ENCODE results near the gene CTSD.

Gene CTSD

DNA sequence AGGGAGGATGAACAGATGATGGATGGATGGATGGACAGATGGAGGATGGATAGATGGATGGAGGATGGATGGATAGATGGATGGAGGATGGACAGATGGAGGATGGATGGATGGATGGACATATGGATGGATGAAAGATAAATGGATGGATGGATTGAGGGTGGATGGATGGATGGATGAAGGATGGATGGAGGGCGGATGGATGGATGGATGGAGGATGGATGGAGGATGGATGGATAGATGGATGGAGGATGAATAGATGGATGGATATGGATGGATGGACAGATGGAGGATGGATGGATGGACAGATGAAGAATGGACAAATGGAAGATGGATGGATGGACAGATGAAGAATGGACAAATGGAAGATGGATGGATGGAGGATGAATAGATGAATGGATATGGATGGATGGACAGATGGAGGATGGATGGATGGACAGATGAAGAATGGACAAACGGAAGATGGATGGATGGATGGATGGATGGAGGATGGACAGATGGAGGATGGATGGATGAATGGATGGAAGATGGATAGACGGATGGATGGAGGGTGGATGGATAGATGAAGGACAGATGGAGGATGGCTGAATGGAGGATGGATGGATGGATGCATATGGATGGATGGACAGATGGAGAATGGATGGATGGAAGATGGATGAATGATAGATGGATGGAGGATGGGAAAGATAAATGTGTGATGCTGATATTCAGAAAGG, 20.7 kb downstream of the CTSD start:
- DNase-seq, result no peak

- DNase-seq, result no peak
Measured at GRCh38 chr11:1742371-1742770, 21.4 kb downstream of the CTSD start.

- DNase-seq, result no peak
Measured at GRCh38 chr11:1741741-1742140, 22.0 kb downstream of the CTSD start.

DNA sequence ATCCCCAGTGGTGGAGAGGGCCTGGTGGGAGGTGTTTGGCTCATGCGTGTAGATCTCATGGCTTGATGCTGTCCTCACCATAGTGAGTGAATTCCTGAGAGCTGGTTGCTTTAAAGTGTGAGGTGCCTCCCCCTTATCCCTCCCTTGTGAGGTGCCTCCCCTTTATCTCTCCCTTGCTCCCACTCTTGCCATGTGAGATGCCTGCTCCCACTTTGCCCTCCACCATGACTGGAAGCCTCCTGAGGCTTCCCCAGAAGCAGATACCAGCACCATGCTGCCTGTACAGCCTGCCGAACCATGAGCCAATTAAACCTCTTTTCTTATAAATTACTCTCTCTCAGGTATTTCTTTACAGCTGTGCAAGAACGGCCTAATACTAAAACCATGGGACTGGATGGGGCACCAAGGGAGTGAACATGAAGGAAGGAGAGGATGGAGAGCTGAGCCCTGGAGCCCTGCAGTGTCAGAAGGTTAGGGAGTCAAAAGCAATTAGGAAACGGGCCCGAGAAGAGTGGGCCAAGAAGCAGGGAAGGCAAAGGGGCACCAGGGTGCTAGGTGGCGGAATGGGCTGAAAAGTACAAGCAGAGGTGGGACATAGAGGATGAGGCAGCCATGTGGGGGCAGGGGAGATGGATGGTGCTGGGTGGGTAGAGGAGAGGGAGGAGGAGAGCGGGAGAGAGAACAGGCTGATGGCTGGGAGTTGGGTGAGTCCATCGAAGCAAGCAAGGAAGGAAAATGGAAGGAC, 22.8 kb downstream of the CTSD start:
- DNase-seq, result no peak

GRCh38 chr11:1739576-1739975, 24.2 kb downstream of the CTSD start:
- DNase-seq, result no peak

DNA sequence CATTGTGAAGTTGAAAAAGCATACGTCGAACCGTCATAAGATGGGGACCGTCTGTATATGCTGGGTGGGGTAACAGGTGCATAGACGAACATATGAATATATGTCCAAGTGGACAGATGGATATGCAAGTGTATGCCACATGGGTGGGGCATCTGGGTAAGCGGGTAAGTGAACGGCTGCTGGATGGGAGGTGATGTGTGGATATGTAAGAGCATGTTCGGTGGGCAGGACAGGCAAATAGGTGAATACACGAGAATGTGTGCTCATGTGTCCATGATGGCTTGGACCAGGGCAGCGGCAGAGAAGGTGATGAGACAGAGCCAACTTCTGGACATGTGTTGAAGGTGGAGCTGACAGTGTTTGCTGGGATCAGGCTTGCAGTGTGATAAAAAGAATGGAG, 25.3 kb downstream of the CTSD start:
- DNase-seq, result no peak

DNA sequence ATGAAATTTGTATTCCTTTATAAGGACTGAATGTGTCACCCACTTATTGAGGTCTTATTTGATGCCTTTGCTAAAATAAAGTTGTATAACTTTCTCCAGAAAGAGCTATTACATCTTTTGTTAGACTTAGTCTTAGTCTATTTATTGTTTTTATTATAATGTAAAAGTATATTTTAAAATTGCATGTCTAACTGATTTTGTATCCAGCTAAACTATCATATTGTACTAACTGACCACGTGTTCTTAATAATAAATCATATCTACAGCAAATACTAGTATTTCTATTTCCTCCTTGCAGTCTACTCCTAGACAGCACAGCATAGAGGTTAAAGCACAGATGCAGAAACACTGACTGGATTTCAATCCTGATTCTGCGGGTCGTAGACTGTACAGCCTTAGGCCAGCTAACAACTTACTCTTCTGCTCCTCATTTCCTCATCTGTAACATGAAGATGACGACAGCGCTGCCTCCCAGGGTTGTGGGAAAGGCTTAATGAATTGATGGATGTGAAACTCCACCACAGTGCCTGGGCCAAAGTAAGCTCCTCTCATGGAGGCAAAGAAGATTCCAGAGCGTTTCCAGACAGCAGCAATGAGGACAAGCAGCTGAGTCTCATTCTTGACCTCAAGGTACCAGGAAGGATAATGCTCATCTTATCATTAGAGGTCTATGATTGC, 26.5 kb downstream of the CTSD start:
- DNase-seq, result no peak

DNA sequence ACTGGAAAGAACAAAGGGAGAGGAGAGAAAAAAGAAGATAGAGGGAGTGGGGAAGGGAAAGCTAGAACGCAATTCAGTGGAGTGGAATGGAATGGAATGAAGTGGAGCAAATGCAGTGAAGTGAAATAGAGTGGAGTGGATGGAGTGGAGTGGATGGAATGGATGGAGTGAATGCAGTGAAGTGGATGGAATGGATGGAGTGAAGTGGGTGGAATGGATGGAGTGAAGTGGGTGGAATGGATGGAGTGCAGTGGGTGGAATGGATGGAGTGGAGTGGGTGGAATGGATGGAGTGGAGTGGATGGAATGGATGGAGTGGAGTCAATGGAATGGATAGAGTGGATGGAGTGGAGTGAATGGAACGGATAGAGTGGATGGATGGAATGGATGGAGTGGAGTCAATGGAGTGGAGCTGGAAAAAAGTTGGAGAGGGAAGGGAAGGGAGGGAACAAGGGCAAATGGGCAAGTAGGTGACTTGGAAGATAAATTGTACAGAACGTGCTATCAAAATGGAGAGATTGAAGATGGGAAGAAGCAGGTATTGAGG, 27.2 kb downstream of the CTSD start:
- no peak for DNase-seq

DNA sequence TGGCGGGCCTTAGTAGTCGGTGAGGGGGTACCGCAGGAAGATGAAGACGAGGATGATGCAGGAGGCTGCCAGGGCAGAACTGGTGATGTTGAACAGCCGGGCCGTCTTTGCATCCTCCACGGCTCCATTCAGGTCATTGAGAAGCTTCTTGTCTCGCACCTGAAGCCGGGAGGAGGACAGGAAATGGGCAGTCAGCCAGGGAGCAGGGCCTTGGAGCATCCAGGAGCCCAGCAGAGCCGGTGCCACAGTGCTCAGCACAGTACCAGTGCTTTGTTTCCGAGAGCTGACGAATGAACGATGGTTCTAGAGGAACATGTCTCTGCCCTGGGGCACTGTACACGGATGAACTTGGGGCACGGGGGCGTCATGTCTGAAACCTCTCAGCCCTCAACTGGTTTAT, 28.5 kb downstream of the CTSD start:
- DNase-seq, result no peak

- DNase-seq, result no peak
Measured at GRCh38 chr11:1734641-1735081, 29.1 kb downstream of the CTSD start.

DNA sequence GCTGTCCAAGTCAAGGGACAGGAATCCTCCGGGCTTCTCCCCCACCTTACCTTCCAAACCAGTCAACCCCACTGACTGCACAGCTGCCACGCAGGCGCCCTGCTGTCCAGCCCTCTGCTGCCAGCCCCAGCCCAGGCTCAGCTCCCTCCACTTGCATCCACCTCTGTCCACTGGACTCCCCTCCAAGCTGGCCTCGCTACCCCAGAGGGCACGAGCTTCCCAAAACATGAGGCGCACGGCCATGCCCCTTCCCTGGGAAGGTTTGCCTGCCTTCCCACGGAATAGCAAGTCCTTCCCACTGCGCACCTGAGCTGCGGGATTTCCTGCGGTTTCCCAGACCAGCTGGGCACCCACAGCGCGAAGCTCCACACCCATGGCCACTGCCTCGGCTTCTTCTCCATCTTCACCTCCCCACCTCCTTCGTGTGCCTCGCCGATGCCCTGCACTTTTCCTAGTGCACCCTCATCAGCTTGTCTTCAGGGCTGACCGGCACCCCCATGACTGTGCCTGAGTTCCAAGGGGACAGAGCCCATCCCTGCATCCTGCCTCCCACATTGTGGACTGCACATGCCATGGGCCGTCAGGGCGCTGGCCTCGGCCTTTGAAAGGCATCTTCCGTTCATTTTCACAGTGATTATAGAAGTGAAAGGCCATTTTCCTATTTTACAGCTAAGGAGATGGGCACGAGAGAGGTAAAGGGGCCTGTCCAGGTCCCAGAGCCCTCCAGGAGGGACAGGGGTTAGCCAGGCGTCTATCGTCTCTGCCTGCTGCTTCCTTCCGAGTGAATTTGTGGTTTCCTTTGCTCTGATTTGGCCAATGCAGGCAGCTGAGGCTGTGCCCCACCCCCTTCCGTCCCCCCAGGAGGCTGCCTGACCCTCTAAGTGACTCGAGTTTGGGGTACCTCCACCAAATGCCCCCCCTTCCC, 29.7 kb downstream of the CTSD start:
- no peak for DNase-seq

DNA sequence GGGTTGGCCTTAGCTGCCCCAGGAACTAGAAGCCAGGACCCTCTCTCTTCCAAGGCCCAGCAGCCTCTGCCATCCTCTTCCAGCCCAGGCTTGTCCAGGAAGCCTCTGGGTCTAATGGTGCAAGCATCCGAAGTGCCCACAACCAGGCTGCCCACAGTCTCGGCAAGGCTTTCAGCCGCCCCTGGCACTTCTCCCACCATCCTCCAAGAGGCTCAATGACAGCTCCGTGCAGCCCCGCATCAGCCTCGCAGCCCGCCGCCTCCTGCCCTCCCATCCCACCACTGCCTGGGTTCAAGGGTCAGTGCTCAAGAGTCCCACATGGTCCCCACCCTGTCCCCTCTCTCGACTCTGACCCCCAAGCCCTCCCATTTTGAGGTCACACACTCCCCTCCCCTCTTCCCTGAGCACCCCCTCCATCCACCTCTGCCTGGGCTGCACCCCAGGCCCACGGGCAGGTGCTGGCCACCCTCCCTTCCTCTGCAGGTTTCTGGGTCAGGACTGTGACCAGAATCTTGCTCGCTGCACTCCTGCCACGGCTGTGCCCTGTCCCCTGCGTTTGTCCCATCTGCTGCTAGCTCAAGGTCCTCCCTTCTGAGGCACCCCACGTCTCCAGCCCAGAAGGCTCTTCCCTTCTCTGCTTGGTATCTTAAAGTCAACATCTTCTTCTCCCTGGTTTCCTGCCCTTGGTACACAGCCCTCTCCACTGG, 30.6 kb downstream of the CTSD start:
- DNase-seq, result no peak

GRCh38 chr11:1732418-1733008, 31.2 kb downstream of the CTSD start:
- no peak for DNase-seq

- DNase-seq, result no peak
Measured at GRCh38 chr11:1731451-1732059, 32.2 kb downstream of the CTSD start.

DNA sequence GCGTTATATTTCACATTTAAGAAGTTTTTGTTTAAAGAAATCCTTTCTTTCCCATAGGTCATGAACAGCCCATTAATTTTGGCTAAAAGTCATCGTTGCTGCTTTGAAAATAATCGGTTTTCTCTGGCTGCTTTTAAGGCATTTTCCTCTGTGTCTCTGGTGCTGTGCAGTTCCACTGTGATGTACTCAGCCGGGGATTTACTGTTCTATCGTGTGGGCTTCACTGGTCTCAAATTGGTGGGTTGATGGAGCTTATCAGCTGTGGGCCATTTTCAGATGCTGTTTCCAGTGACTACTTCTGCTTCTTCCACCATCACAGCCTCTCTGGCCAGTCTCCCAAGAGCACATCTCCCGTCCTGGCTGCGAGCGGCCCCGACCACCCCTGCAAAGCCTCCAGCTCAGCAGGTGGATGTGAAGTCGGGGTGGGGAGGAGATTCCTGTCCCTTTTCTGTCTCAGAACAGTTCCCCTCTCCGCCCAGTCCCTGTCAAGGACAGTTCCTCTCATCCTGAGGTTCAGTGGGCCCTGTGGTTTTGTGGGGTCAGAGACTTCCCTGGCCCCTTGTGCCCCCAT, 33.6 kb downstream of the CTSD start:
- no peak for DNase-seq

GRCh38 chr11:1729692-1730011, 34.1 kb downstream of the CTSD start:
- DNase-seq, result no peak

DNA sequence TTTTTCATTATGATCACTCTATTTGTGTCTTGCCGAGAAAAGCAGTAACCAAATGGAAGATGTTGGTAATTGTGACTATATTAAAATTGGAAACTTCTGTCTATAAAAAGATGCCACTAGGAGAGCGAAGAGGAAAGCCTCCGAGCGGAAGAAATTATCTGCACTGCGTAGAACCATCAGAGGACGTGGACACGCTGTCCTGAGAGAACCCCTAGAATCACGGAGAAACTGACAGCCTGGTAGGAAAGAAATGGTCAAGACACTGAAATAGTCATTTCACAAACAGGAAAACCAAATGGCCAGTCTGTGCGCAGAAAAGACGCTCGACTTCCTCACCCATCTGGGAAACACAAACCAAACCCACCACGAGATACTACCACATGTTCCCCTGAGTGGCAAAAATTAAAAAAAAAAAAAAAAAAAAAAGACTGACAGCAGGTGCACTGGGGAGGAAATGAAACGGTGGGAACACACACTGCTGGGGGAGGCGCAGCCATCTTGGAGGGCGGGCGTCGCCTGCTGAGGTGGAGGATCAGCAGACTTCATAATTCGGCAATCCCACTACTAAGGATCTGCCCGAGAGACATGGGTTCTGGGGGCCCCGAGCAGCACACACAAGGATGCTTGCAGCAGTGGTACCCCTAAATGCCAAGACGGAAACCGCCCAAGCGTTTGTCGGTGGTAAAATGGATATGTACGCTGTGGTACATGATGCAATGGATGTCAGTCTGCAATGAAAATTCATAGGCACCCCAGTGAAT, 34.6 kb downstream of the CTSD start:
- no peak for DNase-seq

- DNase-seq, result no peak
Measured at GRCh38 chr11:1728301-1728700, 35.4 kb downstream of the CTSD start.

DNA sequence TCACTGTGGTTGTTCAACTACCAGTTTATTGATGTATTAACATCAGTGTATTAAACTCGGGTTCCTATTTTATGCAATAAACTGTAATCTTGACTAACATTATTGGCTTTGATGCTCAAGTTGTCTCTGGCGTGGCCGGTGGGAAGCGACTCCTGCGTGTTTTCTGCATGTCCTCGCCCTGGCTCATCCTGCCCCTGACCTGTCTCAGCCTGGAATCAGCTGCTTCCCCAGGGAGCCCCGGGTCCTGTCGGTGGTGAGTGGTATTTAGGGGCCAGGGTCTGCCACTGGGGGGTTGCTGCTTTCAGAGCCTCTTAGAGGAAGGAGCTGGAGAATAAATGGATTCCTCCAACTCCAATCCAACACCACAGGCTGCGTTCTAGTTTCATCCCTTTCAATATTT, 35.9 kb downstream of the CTSD start:
- no peak for DNase-seq

GRCh38 chr11:1727096-1727690, 36.5 kb downstream of the CTSD start:
- no peak for DNase-seq
